GM18526 (cell line): ENCODE results near the gene DLG4.

Experiments used
- POLR2A ChIP-seq: IDR thresholded peaks from 3 replicates; pipeline ENCODE4 v1.6.1; 2011; ENCODE audit not compliant: insufficient read length; ENCODE audit errors: extremely low read depth

Gene DLG4

DNA sequence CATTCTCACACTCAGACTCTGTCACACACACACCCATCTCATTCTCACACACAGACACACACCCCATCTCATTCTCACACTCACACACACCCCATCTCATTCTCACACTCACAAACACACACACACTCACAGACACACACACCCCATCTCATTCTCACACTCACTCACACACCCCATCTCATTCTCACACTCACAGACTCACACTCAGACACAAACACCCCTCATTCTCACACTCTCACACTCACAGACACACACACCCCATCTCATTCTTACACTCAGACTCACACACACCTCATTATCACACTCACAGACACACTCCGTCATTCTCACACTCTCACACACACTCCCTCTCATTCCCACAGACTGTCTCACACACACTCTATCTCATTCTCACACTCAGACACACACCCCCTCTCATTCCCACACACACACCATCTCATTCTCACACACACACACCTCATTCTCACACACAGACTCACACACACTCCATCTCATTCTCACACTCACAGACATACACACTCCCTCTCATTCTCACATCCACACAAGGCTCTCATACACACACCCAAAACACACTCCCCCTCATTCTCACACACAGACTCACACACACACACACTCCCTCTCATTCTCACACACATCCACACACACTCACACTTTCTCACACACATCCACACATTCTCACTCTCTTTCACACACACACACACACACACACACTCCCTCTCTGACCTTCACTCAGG lies 43.4 kb downstream of the DLG4 start:
- TF ChIP-seq POLR2A, result no peak

DNA sequence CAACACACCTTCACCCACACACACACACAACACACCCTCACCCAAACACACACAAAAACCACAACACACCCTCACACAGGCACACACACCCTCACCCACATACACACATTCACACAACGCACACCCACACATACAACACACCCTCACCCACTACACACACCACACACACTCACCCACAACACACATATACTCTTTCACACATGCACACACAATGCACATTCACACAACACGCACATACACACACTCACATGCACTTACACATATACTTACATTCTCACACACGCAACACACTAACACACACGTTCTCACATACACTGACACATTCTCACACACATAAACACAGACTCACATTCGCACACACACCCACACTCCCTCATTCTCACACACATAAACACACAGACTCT lies 44.3 kb downstream of the DLG4 start:
- TF ChIP-seq POLR2A, result no peak

DNA sequence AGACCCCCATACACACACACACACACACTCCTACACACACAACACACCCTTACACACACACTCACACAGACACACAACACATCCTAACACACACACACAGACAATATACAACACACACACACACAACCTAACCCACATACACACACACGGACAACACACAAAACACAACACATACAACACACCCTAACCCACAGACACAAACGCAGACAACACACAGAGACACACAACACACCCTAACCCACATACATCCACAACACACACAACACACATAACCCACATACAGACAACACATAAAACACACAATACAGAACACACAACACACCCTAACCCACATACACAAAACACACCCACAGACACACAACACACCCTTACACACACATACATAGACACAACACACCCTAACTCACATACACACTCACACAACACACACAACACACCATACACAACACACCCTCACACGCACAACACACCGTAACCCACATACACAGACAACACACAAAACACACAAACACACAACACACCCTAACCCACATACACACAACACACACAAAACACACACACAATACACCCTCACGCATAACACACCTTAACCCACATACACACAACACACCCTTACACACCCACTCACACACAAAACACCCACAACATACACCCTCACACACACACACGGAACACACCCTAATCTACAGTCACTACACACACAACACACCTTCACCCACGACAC lies 44.9 kb downstream of the DLG4 start:
- TF ChIP-seq POLR2A, result no peak

DNA sequence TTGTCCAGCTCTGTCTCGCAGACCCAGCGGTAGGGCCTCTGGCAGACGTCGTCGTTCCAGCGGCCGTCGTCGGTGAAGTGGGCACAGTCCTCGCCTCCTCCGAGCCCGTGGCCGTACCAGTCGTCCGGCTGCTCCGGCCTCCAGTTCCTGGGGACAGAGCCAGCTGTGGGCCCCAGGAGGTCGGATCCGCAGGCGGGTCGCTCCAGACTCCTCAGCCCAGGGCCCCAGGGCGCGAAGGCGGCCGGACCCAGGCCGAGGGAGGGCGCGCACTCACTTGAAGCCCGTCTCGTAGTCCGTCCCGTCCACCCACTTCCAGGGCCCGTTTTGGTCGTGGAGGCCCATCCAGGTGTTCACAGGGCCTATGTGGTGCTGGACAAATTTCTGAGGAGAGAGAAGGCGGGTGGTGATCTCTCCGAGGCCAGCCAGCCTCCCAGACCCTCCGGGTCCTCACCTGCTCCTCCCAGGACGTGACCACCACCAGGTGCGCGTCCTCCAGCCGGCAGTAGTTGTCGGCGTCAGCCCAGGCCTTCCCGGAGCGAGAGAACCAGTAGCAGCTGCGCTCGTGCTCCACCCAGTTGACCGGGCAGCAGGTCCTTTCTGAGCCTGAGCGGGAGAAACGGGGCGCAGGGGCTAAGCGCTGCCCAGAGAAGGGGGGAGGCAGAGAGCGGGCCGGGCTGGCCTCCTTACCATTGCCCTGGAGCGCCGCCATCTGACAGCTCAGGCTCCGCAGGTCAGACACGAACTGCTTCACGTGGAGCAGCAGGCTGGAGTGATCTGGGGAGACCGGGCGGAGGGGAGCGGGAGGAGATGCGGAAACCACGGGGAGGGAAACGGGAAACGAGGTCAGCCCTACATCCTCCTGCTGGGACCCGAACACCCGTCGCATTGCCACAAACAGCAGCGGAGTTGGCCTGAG lies 45.7 kb downstream of the DLG4 start:
- no peak for TF ChIP-seq POLR2A

DNA sequence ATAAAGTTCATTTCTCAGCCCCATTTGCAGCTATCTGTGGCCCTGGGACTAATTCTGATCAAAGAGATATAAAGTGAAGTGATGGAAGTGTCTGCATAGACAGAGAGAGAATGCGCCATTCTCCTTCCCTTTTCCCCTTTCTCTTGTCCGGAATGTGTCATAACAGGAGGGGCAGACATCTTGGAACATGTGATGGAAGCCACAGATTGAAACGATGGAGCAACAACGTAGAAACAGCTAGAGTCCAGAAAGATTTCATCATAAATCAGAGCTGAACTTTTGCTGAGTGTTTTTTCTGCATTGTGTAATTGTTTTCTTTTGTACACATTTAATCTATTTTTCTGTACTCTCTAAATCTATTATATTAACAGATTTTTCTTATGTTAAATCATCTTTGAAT lies 51.8 kb downstream of the DLG4 start:
- no peak for TF ChIP-seq POLR2A

DNA sequence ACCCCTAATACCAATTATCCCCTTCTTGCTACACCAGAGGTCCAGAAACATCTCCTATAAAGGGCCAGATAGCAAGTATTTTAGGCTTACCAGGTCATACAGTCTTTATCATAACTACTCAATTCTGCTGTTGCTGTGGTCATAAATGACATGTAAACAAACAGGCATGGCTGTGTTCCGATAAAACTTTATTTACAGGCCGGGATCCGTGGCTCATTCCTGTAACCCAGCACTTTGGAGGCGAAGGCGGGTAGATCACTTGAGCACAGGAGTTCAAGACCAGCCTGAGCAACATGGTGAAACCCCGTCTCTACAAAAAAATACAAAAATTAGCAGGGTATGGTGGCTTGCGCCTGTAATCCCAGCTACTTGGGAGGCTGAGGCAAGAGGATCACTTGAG lies 52.8 kb downstream of the DLG4 start:
- no peak for TF ChIP-seq POLR2A

DNA sequence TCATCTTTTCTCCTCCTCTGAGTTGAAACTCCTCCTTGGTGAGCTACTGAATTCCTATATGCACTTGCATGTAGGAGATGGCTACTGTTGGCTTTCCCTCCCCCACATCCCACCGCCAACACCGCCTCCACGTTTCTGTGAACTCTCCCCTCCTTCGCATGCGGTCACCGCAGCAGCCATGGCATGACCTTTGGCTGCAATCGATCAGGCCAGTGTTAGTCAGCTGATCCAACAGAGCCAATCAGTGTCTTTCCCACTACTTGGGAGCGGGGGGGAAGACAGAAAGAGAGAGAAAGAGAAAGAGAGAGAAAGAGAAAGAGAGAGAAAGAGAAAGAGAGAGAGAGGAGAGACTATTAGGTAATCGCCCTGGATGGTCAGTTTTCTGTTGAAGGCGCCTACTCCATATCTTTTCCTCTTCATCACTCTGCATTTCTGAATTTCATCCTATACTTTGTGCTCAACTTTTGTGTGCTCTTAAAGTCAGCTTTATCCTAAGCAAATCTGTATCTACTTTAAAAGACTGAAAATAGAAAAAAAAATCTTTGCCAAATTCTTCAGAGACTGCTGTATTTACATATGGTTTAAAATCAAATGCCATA lies 63.2 kb downstream of the DLG4 start:
- TF ChIP-seq POLR2A, result no peak

DNA sequence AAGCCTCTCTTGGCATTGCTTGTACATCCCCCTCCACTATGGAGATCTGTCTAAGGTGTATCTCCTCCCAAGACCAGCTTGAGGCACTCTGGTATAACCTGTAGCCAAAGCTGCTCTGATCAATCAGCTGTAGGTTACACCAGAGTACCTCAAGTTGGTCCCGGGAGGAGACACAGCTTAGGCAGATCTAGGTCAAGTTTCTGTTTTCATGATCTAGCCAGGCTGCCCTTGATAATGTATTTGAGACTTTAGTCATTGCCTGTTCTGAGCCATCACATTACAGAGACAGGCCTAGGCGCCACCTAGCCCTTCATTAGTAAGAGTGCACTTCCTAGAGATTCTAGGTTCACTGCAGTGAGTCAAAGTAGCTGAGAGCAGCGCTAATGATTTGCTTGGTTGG lies 71.9 kb downstream of the DLG4 start:
- TF ChIP-seq POLR2A, result no peak

DNA sequence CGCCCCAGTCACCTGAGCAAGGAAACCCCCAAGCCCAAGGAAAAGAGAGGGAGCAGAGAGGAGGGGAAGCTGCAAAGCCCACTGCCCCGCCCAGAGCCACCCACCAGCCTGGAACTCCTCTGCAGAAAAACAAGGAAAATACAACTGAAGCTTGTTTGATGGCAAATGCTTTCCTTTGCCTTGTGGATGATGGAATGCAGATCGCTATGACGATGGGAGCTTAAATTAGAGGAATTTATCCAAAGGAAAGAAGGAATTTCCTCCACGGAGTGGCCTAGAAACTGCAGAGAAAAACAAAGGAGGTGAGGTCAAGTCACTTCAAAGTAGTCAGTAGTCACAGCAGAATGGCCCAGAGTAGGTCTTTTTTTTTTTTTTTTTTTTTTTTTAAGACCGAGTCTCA lies 73.5 kb downstream of the DLG4 start:
- TF ChIP-seq POLR2A, result no peak

DNA sequence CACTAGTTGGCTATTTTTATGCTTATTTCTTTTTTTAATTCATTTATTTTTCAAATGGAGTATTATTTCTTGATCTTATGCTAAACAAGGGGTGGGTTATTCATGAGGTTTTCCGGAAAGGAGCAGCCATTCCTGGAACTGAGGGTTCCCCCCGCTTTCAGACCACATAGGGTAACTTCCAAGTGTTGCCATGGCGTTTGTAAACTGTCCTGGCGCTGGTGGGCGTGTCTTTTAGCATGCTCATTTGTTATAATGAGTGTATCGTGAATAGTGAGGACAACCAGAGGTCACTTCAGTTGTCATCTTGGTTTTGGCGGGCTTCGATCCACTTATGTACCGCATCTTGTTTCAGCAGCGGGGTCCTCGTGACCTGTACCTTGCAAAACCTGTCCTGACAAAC lies 75.4 kb downstream of the DLG4 start:
- TF ChIP-seq POLR2A, result no peak

DNA sequence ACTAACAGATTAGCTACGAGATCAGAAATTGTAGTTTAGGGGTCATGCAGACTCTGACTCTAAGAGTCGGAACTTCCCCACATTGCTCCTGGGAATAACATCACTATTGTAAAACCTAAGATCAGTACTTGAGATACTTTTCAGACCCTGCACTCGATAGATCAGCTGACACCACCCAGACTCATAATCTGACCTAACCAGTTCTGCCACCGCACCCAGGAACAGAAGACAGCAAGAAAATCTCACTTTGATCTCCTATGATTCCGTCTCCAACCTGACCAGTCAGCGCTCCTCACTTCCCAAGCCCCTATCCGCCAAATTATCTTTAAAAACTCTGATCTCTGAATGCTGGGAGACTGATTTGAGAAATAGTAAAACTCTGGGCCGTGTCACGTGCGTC lies 77.8 kb downstream of the DLG4 start:
- TF ChIP-seq POLR2A, result no peak

DNA sequence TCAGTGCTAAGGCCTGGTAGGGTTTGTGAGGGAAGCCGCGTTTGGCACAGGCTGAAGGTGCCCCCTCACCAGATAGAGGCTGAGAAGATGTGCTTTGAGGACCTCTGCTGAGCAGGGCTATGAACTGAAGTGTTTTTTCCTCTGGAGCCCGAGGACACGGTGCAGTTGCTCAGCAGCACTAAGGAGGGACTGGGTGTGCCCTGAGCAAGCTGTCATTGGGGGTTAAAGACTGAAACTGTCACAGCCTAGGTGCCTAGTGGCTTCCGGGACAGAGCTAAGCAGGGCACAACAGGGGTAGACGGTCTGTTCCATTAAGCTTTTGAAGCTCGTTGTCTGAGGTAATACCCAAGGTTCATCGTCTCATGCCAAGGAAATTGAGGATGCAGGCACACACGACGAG lies 80.2 kb downstream of the DLG4 start:
- no peak for TF ChIP-seq POLR2A

DNA sequence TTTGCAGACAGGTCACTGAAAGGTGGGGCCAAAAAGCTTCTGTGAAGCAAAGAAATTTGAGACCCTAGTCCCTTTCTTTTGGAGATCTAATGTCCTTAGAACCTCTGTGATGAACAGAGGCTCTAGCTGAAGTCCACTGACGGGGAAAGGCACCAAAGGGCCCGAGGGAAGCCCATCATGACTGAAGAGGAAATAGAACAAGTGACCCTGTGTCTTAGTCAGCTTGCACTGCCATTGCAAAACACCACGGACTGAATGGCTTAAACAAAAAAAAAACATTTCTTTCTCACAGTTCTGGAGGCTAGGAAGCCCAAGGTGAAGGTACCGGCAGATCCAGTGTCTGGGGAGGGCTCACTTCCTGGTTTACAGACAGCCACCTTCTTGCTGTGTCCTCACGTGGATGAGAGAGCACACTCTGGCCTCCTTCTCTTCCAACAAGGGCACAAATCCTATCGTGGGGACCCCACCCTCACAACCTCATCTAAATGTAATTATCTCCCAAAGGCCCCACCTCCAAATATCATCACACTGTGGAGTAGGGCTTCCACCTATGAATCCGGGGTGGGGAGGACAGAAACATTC lies 80.7 kb downstream of the DLG4 start:
- TF ChIP-seq POLR2A, result no peak

DNA sequence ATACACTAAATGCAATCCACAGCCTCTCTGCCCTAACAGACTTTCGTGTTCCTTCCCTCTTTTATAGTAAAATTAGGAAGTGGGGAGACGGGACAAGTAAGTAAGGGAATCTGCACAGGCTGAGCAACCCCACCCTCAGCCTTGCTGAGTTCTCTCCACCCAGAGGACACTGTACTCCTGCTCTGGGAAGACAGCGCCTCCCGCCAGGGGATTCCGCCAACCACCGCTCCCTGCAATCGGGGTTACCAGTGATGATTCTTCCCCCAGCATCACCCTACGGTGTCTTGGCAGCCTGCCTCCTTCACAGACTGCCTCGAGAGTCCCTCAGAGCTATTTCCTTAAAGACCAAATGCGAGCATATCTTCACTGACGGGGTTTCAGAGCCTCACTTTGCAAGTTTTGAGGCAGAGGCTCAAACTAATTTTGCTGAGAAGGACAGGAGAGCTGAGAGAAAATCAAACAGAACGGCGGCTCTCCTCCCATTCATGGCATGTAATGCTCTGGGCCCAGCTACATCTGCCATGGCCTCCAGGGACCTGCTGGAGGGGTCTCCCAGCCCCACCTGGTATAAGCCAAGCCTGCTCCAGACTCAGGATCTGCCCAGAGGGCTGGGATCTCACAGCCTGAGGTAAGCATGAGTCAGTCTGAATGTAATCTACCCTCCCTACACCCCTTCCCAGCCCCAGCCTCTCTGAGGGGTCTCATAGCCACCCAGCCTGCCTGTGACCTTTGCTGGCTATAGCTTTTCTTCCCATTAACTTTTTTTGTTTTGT lies 82.3 kb downstream of the DLG4 start:
- TF ChIP-seq POLR2A, result no peak
